HepG2 (cell line): ENCODE results near the gene SF1. TPM values are rescaled to one million over a fixed set of nuclear protein-coding genes. Genes with fewer than 3 reads are reported as not detected.

Experiments used
- ATAC-seq: fragments of 200-7000 bp; cut with Tn5 transposase; 3 replicates; pipeline ENCODE4 v1.9.1; 2020; ENCODE audit warnings: mild to moderate bottlenecking, moderate library complexity
- BruUV-seq: library from RNA; stranded (reverse); fragments of 400-500 nt; replicated peaks from 2 replicates; lab custom pipeline; 2021; lab: Mats Ljungman, UMichigan
- CTCF ChIA-PET: fragments of 300-600 bp; formaldehyde crosslinking; extraction: SDS; loops from one replicate; lab custom pipeline; 2021; ENCODE audit warnings: low total read pairs, inconsistent platforms, low intra/inter-chr PET ratio; lab: Yijun Ruan, JAX
- POLR2A ChIA-PET: fragments of 350-600 bp; sonication (Branson Sonifier 250); formaldehyde crosslinking; loops from one replicate; lab custom pipeline; 2020; ENCODE audit warnings: antibody characterized with exemption, inconsistent platforms; lab: Yijun Ruan, JAX
- DNase-seq: peaks from one replicate; pipeline ENCODE4 v3.0.0-alpha.2; 2015; ENCODE audit warnings: low spot score
- FAIRE-seq: peaks from 3 replicates; lab custom pipeline; 2011; peaks lifted over from hg19 to GRCh38; lab: Jason Lieb, UNC
- H2AFZ ChIP-seq: one replicate; pipeline ENCODE4 v1.6.1; 2011; ENCODE audit warnings: low read length, inconsistent platforms
- H3K27ac ChIP-seq: fragments of 300-600 bp; 3 replicates; pipeline ENCODE4 v1.8.0; 2011; ENCODE audit warnings: mixed run types, mild to moderate bottlenecking, mixed read lengths, low read length, inconsistent platforms; ENCODE audit not compliant: insufficient read depth; ENCODE audit errors: extremely low read length
- H3K27me3 ChIP-seq, 2 experiments: fragments of 200-600 bp in 1 of 2; 2 replicates in 1 of 2; 3 replicates in 1 of 2; pipeline versions ENCODE4 v1.6.0 to v1.8.0; 2011; ENCODE audit warnings: low read length in 2 of 2, mild to moderate bottlenecking in 2 of 2, moderate library complexity in 2 of 2, inconsistent platforms in 1 of 2; ENCODE audit not compliant: insufficient read depth in 2 of 2, control insufficient read depth in 1 of 2
- H3K36me3 ChIP-seq, 2 experiments: fragments of 200-600 bp in 1 of 2; replicated peaks in 1 of 2; 2 replicates in 1 of 2; 3 replicates in 1 of 2; pipeline versions ENCODE4 v1.5.1 to v1.8.0; 2011; ENCODE audit warnings: low read length in 2 of 2, inconsistent platforms in 1 of 2; ENCODE audit not compliant: insufficient read depth in 2 of 2, control insufficient read depth in 1 of 2
- H3K4me1 ChIP-seq: 2 replicates; pipeline ENCODE4 v1.5.1; 2012; ENCODE audit warnings: low read length, inconsistent platforms; ENCODE audit not compliant: insufficient read depth
- H3K4me2 ChIP-seq: 2 replicates; pipeline ENCODE4 v1.6.0; 2011; ENCODE audit warnings: low read depth, low read length, inconsistent platforms
- H3K4me3 ChIP-seq, 3 experiments: fragments of 200-600 bp in 1 of 3; sonication (generic), shearing (Covaris generic) in 1 of 3; replicated peaks in 1 of 3; 2 replicates each; pipeline ENCODE4 v1.5.1; 2011 to 2016; ENCODE audit warnings: low read length in 3 of 3, inconsistent platforms in 2 of 3, low read depth in 2 of 3, mild to moderate bottlenecking in 2 of 3, control low read depth in 1 of 3, mixed read lengths in 1 of 3; ENCODE audit not compliant: insufficient read depth in 1 of 3
- H3K79me2 ChIP-seq: one replicate; pipeline ENCODE4 v1.6.1; 2011; ENCODE audit warnings: low read length, inconsistent platforms; ENCODE audit not compliant: insufficient read depth
- H3K9ac ChIP-seq: 2 replicates; pipeline ENCODE4 v1.6.0; 2011; ENCODE audit warnings: mild to moderate bottlenecking, low read depth, low read length, inconsistent platforms; ENCODE audit not compliant: insufficient read depth
- H3K9me3 ChIP-seq: 2 replicates; pipeline ENCODE4 v1.5.1; 2012; ENCODE audit warnings: mild to moderate bottlenecking, low read length
- H4K20me1 ChIP-seq: 2 replicates; pipeline ENCODE4 v1.6.0; 2011; ENCODE audit warnings: inconsistent platforms, mild to moderate bottlenecking, low read length, moderate library complexity; ENCODE audit not compliant: insufficient read depth
- ATF7 ChIP-seq, 2 experiments: fragments of 450-650 bp in 1 of 2; sonication (generic) in 1 of 2; formaldehyde crosslinking in 1 of 2; IDR thresholded peaks; 2 replicates each; pipeline versions ENCODE4 v1.4.0 to v1.6.1; 2016 to 2020; ENCODE audit warnings: antibody characterized with exemption in 1 of 2, mild to moderate bottlenecking in 1 of 2, missing genetic modification reagents in 1 of 2
- KAT7 ChIP-seq: IDR thresholded peaks from 2 replicates; pipeline ENCODE4 v1.6.1; 2018; ENCODE audit warnings: borderline replicate concordance, missing compliant biosample characterization
- MYPOP ChIP-seq: sonication (generic); formaldehyde crosslinking; IDR thresholded peaks from 2 replicates; pipeline ENCODE4 v1.8.1; 2023; ENCODE audit warnings: mild to moderate bottlenecking, moderate library complexity, missing genetic modification reagents
- POLR2A ChIP-seq, 2 experiments: IDR thresholded peaks; 2 replicates each; pipeline ENCODE4 v1.6.1; 2011; ENCODE audit warnings: low read depth in 2 of 2, low read length in 2 of 2, mild to moderate bottlenecking in 1 of 2, moderate library complexity in 1 of 2; ENCODE audit not compliant: insufficient read depth in 1 of 2
- POLR2AphosphoS5 ChIP-seq: IDR thresholded peaks from 2 replicates; pipeline ENCODE4 v1.6.1; 2012; ENCODE audit warnings: low read depth, low read length
- RBM22 ChIP-seq: fragments of 200-400 bp; formaldehyde crosslinking; optimal IDR thresholded peaks from 2 replicates; pipeline ENCODE3; 2017; ENCODE audit warnings: mild to moderate bottlenecking, low read length, moderate library complexity
- REL ChIP-seq: sonication (generic); formaldehyde crosslinking; conservative IDR thresholded peaks from 2 replicates; pipeline ENCODE4 v1.8.0; 2022; ENCODE audit warnings: mild to moderate bottlenecking, missing genetic modification reagents, moderate library complexity
- SAP130 ChIP-seq: IDR thresholded peaks from 2 replicates; pipeline ENCODE4 v1.6.1; 2016; ENCODE audit warnings: low read depth
- U2AF2 ChIP-seq: fragments of 200-400 bp; formaldehyde crosslinking; IDR thresholded peaks from 2 replicates; pipeline ENCODE4 v1.6.1; 2017; ENCODE audit warnings: low read depth, mild to moderate bottlenecking, low read length
- ZNF589 ChIP-seq: sonication (generic); formaldehyde crosslinking; conservative IDR thresholded peaks from 2 replicates; pipeline ENCODE4 v1.8.0; 2022; ENCODE audit warnings: mild to moderate bottlenecking, moderate library complexity, missing genetic modification reagents
- WGBS: methylation state at CpG from one replicate; pipeline ENCODE4 v1.1.6; 2017; ENCODE audit warnings: low lambda C conversion rate; 5-methylcytosine and 5-hydroxymethylcytosine counted together
- in situ Hi-C: cut with HindIII; loops from 2 replicates; pipeline ENCODE4 v1.10.0; 2017; ENCODE audit warnings: low pct_unique_long_range_greater_than_20kb; ENCODE audit not compliant: extremely low pct_ligation_motif_present
- intact Hi-C: fragments of 100-400 bp; cut with micrococcal nuclease; formaldehyde crosslinking; loops from one replicate; pipeline ENCODE4 v1.10.0; 2022; ENCODE audit not compliant: unreplicated experiment
- polyA plus RNA-seq, 8 experiments: library from polyadenylated mRNA; depleted of rRNA in 3 of 8; stranded (reverse) in 7 of 8; unstranded in 1 of 8; fragments of >200 nt; fragmentation: Illumina TruSeq in 4 of 8; extraction: Trizol in 4 of 8; gene quantifications; 2 replicates each; pipeline versions ENCODE4 v1.2.1 to v1.2.3, GENCODE V29; 2011 to 2016; ENCODE audit warnings: low read depth in 4 of 8, missing spikeins in 1 of 8, mixed read lengths in 1 of 8; ENCODE audit not compliant: insufficient read depth in 1 of 8
- total RNA-seq, 5 experiments: library from RNA; depleted of rRNA; stranded (reverse); fragments of >200 nt; fragmentation: Illumina TruSeq; extraction: Trizol; gene quantifications; 2 replicates each; pipeline ENCODE4 v1.2.3, GENCODE V29; 2016; ENCODE audit warnings: low read depth in 1 of 5

The SF1 gene
- total and polyA plus RNA-seq, 2 of the 13 experiments (the other 11 are each of a cell fraction or from before 2014, with no cell fraction given) = 55.5 to 70.4 TPM

GRCh38 chr11:64774144-64774543 is 4.2 kb downstream of the SF1 start (continued):
- no peak for TF ChIP-seq KAT7 (CRISPR knock-in tag)
- TF ChIP-seq SAP130 = no peak
- TF ChIP-seq REL (CRISPR knock-in tag) = no peak

GRCh38 chr11:64772303-64773018 is 5.9 kb downstream of the SF1 start:
- Histone ChIP-seq H2AFZ (no peak overlapping the region), H3K9me3 (no peaks in the 10 kb centered on the region), H3K4me2 (no peak overlapping the region)
- BruUV-seq = no TSS peak
- TF ChIP-seq ATF7 (IDR thresholded peaks at IDR 0.05) (peak; percentile 52), ATF7 (CRISPR knock-in tag; IDR thresholded peaks at IDR 0.05) (no peak), POLR2A (IDR thresholded peaks at IDR 0.05; ENCODE audit: insufficient read depth in 1 of 2, low read depth in 2 of 2, low read length in 2 of 2) (peak in 1 of 2 experiments; percentile 23; a peak in 1 of 4 replicates), U2AF2 (no peak)
- TF ChIP-seq, all 625 proteins: peak for 2
- WGBS = 96% methylated on average over 3 of the region's 3 CpGs
- Histone ChIP-seq H3K27me3 (no peaks in the 10 kb centered on the region; a peak in 1 of 5 replicates), H4K20me1 (peaks cover 97% of the 10 kb centered on the region), H3K36me3 (peaks cover 61 to 97% of the 10 kb centered on the region in 2 experiments), H3K79me2 (peaks cover 56% of the 10 kb centered on the region), H3K4me3 (no peak overlapping the region), H3K9ac (no peak overlapping the region), H3K27ac (no peak overlapping the region), H3K4me1 (peaks cover 44% of the 10 kb centered on the region)
- intact Hi-C loops (no loop called here), in situ Hi-C loops (no loop called here)
- no peak for ATAC-seq
- DNase-seq = no peak
- POLR2A ChIA-PET = interaction anchor here (1.6 kb wide), 1 partner anchor 9 kb away, joined by 4 read pairs; no protein-coding TSS in a partner anchor
- no peak for FAIRE-seq
- CTCF ChIA-PET = no interaction called here

- no TSS peak for BruUV-seq
- in situ Hi-C loops = no loop called here
- no peak for ATAC-seq
- Histone ChIP-seq H3K27ac (no peak overlapping the region), H4K20me1 (peaks cover 97% of the 10 kb centered on the region), H3K27me3 (no peaks in the 10 kb centered on the region; a peak in 1 of 5 replicates), H3K36me3 (peaks cover 62 to 97% of the 10 kb centered on the region in 2 experiments), H2AFZ (no peak overlapping the region), H3K9me3 (no peaks in the 10 kb centered on the region), H3K4me1 (peaks cover 41% of the 10 kb centered on the region), H3K4me2 (no peak overlapping the region), H3K4me3 (no peak overlapping the region), H3K79me2 (peaks cover 54% of the 10 kb centered on the region), H3K9ac (no peak overlapping the region)
- POLR2A ChIA-PET = interaction anchor here (1.6 kb wide), 1 partner anchor 8 kb away, joined by 4 read pairs; no protein-coding TSS in a partner anchor
- FAIRE-seq = no peak
- DNase-seq = no peak
- WGBS = 97% methylated on average over 2 of the region's 2 CpGs
- CTCF ChIA-PET = no interaction called here
- TF ChIP-seq ZNF589 (CRISPR knock-in tag) = no peak
- TF ChIP-seq U2AF2 = no peak
- TF ChIP-seq POLR2AphosphoS5 = 0 out of 2 replicates have a peak, but pooled peaks have one; percentile 14
- peak; percentile 32 for TF ChIP-seq RBM22
- TF ChIP-seq MYPOP = no peak
- intact Hi-C loops = no loop called here
Measured at GRCh38 chr11:64771861-64772260, 6.5 kb downstream of the SF1 start.
